Loucy (cell line): Measurements from ENCODE around the gene SLC6A1.

Experiments
- CTCF ChIP-seq: fragments of 200-600 bp; sonication (generic); conservative IDR thresholded peaks from 2 replicates; pipeline ENCODE4 v1.5.1; 2014; ENCODE audit warnings: mild to moderate bottlenecking, antibody characterized with exemption, low read length
- EZH2phosphoT487 ChIP-seq: fragments of 200-600 bp; IDR thresholded peaks from 2 replicates; pipeline ENCODE4 v1.6.1; 2018; ENCODE audit warnings: antibody characterized with exemption, mild to moderate bottlenecking, moderate library complexity, borderline replicate concordance

GRCh38 chr3:11001020-11001657 lies 8.6 kb downstream of the SLC6A1 start:
- TF ChIP-seq CTCF: no peak
- no peak for TF ChIP-seq EZH2phosphoT487
